Transverse colon (tissue), 4 donors: ENCODE measurements around the gene ZNF777. TPM values are rescaled to one million over a fixed set of nuclear protein-coding genes. Genes with fewer than 3 reads are reported as not detected.

Experiments
- DNase-seq: peaks from one replicate; pipeline ENCODE4 v3.0.0-alpha.2; 2019
- H3K27ac ChIP-seq, 4 donors: fragments of 200-600 bp; sonication (generic); 2 replicates each; pipeline ENCODE4 v1.5.1; 2016 to 2018; ENCODE audit warnings: inconsistent platforms in 4 of 4
- H3K27me3 ChIP-seq: fragments of 200-600 bp; sonication (generic); 2 replicates; pipeline ENCODE4 v1.5.1; 2017; ENCODE audit warnings: inconsistent platforms
- H3K36me3 ChIP-seq, 4 donors: fragments of 200-600 bp; sonication (generic); 2 replicates each; pipeline ENCODE4 v1.5.1; 2017 to 2019; ENCODE audit warnings: inconsistent platforms in 4 of 4
- H3K4me1 ChIP-seq, 4 donors: fragments of 200-600 bp; sonication (generic); 2 replicates each; pipeline ENCODE4 v1.5.1; 2017 to 2020; ENCODE audit warnings: inconsistent platforms in 4 of 4
- H3K4me3 ChIP-seq, 4 donors: fragments of 200-600 bp; sonication (generic); 1 replicate in 1 of 4; 2 replicates in 3 of 4; pipeline versions ENCODE4 v1.5.1 to v1.6.1; 2017 to 2019; ENCODE audit warnings: inconsistent platforms in 4 of 4
- H3K9me3 ChIP-seq, 2 donors: fragments of 200-600 bp; sonication (generic); 2 replicates each; pipeline ENCODE4 v1.5.1; 2017 to 2019; ENCODE audit warnings: inconsistent platforms in 2 of 2
- CTCF ChIP-seq, 5 experiments: fragments of 200-600 bp in 3 of 5; fragments of 450-650 bp in 2 of 5; sonication (generic) in 3 of 5; IDR thresholded peaks; 1 replicate in 2 of 5; 2 replicates in 3 of 5; pipeline ENCODE4 v1.5.1; 2016 to 2017; ENCODE audit warnings: antibody characterized with exemption in 5 of 5, inconsistent platforms in 3 of 5, mild to moderate bottlenecking in 2 of 5, moderate library complexity in 1 of 5
- EP300 ChIP-seq: sonication (generic); formaldehyde crosslinking; IDR thresholded peaks from one replicate; pipeline ENCODE4 v1.6.1; 2017; ENCODE audit warnings: antibody characterized with exemption, low read depth
- POLR2A ChIP-seq: fragments of 450-650 bp; IDR thresholded peaks from one replicate; pipeline ENCODE4 v1.6.1; 2016; ENCODE audit warnings: antibody characterized with exemption, mild to moderate bottlenecking, moderate library complexity
- POLR2AphosphoS5 ChIP-seq, 3 donors: sonication (generic); formaldehyde crosslinking; IDR thresholded peaks; one replicate each; pipeline ENCODE4 v1.6.1; 2016; ENCODE audit warnings: antibody characterized with exemption in 3 of 3
- WGBS, 2 donors: methylation state at CpG; one replicate each; pipeline ENCODE4 v1.1.5; 2018; ENCODE audit warnings: low coverage in 1 of 2; 5-methylcytosine and 5-hydroxymethylcytosine counted together
- in situ Hi-C, 4 donors: fragments of 200-750 bp; cut with MboI; loops; one replicate each; pipeline versions ENCODE4 v1.15.0 to v1.15.1; 2017; ENCODE audit warnings: low sequenced_read_pairs in 3 of 4, low pct_ligation_motif_present in 1 of 4, low pct_unique_long_range_greater_than_20kb in 1 of 4
- intact Hi-C: fragments of 100-400 bp; cut with DNase I; formaldehyde crosslinking; loops from one replicate; pipeline ENCODE4 v1.15.1; 2023; ENCODE audit warnings: low total_unique reads
- total RNA-seq, 4 donors: library from RNA; depleted of rRNA; stranded (reverse); fragments of >200 nt; gene quantifications; one replicate each; pipeline ENCODE4 v1.1.0, GENCODE V29; 2016

The ZNF777 gene
- total RNA-seq, result 10 to 100 TPM in 2 of 4 donors, 1 to 10 TPM in 2; 7.8 to 58.9 (median 14.2) TPM

GRCh38 chr7:149460493-149461277 lies at the start of gene ZNF777:
TSS of gene ZNF777 (minus strand) at chr7:149461062. CDS start at chr7:149456022, 5,040 bp downstream.
- in situ Hi-C loops, result no loop called here
- H3K27ac ChIP-seq, result peak within 1 kb of the TSS; percentile 80 to 89 (median 88)
- peaks cover 5% of the 10 kb centered on the region for H3K27me3 ChIP-seq
- peak; percentile 32 to 57 (median 48) for TF ChIP-seq CTCF (IDR thresholded peaks at IDR 0.05)
- TF ChIP-seq EP300, result no peak
- TF ChIP-seq POLR2AphosphoS5 (IDR thresholded peaks at IDR 0.05), result peak in 2 of 3 donors; percentile 40 to 45
- TF ChIP-seq POLR2A, result peak; percentile 25
- WGBS, 2 donors, result 1 to 4% methylated on average over 5 to 33 of the region's 64 CpGs
- H3K4me1 ChIP-seq, result peaks cover 8 to 24% (median 15%) of the 10 kb centered on the region in 4 donors
- intact Hi-C loops, result loop anchor here (2.0 kb wide), 1 partner anchor 36 kb away; the partner anchor contains the start of gene ZNF746
- peak; percentile 86 for DNase-seq
- peak within 1 kb of the TSS; percentile 67 to 99 (median 94) for H3K4me3 ChIP-seq
- H3K9me3 ChIP-seq, result no peaks in the 10 kb centered on the region
- H3K36me3 ChIP-seq, result peaks cover 0 to 2% (median under 1%) of the 10 kb centered on the region in 4 donors

- Histone ChIP-seq H3K27ac (no peak overlapping the region), H3K4me1 (no peaks in the 10 kb centered on the region), H3K27me3 (no peaks in the 10 kb centered on the region), H3K36me3 (no peaks in the 10 kb centered on the region), H3K4me3 (no peak overlapping the region), H3K9me3 (peaks cover 26 to 33% of the 10 kb centered on the region in 2 donors)
- TF ChIP-seq CTCF (IDR thresholded peaks at IDR 0.05) (no peak), POLR2AphosphoS5 (IDR thresholded peaks at IDR 0.05) (no peak), EP300 (no peak), POLR2A (no peak)
- in situ Hi-C loops, result loop anchor here in 1 of 4 donors (25.0 kb wide), 1 partner anchor 198 kb away; no protein-coding TSS in a partner anchor
- intact Hi-C loops, result no loop called here
- DNase-seq, result no peak
Observed at GRCh38 chr7:149510248-149510647, 49.4 kb upstream of the ZNF777 start.

- intact Hi-C loops, result no loop called here
- no peaks in the 10 kb centered on the region for H3K4me1 ChIP-seq
- H3K4me3 ChIP-seq, result no peak overlapping the region
- in situ Hi-C loops, result loop anchor here in 1 of 4 donors (25.0 kb wide), 1 partner anchor 197 kb away; no protein-coding TSS in a partner anchor
- DNase-seq, result no peak
- TF ChIP-seq POLR2AphosphoS5 (IDR thresholded peaks at IDR 0.05), result no peak
- no peaks in the 10 kb centered on the region for H3K27me3 ChIP-seq
- H3K36me3 ChIP-seq, result no peaks in the 10 kb centered on the region
- no peak overlapping the region for H3K27ac ChIP-seq
- peaks cover 26 to 33% of the 10 kb centered on the region in 2 donors for H3K9me3 ChIP-seq
Observed at GRCh38 chr7:149509774-149510173, 48.9 kb upstream of the ZNF777 start.

- intact Hi-C loops (no loop called here), in situ Hi-C loops (loop anchor here in 1 of 4 donors (25.0 kb wide), 1 partner anchor 193 kb away; no protein-coding TSS in a partner anchor)
- H3K27me3 ChIP-seq, result no peaks in the 10 kb centered on the region
- no peaks in the 10 kb centered on the region for H3K4me1 ChIP-seq
- no peak for DNase-seq
- H3K9me3 ChIP-seq, result peaks cover 24 to 26% of the 10 kb centered on the region in 2 donors
- H3K27ac ChIP-seq, result no peak overlapping the region
- TF ChIP-seq POLR2AphosphoS5 (IDR thresholded peaks at IDR 0.05), result no peak
- TF ChIP-seq POLR2A, result no peak
- no peak for TF ChIP-seq CTCF (IDR thresholded peaks at IDR 0.05)
- no peak for TF ChIP-seq EP300
- no peaks in the 10 kb centered on the region for H3K36me3 ChIP-seq
- no peak overlapping the region for H3K4me3 ChIP-seq
Observed at GRCh38 chr7:149505551-149505950, 44.7 kb upstream of the ZNF777 start.
